Tibial nerve (tissue), 4 donors: Measurements from ENCODE around the gene VWA8.

Experiments used
- EP300 ChIP-seq, 2 donors: sonication (generic); formaldehyde crosslinking; IDR thresholded peaks; one replicate each; pipeline ENCODE4 v1.6.1; 2017; ENCODE audit warnings: antibody characterized with exemption in 2 of 2, mild to moderate bottlenecking in 1 of 2
- POLR2A ChIP-seq, 2 donors: fragments of 450-650 bp; IDR thresholded peaks; one replicate each; pipeline ENCODE4 v1.6.1; 2017; ENCODE audit warnings: antibody characterized with exemption in 2 of 2, mild to moderate bottlenecking in 2 of 2, moderate library complexity in 2 of 2
- TF ChIP-seq, protein P1 (sequence below), 5 experiments: fragments of 200-600 bp in 3 of 5; fragments of 450-650 bp in 2 of 5; sonication (generic) in 3 of 5; IDR thresholded peaks; one replicate each; pipeline ENCODE4 v1.5.1; 2016 to 2019; ENCODE audit warnings: antibody characterized with exemption in 5 of 5, mild to moderate bottlenecking in 3 of 5, moderate library complexity in 2 of 5

- TF ChIP-seq, protein P1, sequence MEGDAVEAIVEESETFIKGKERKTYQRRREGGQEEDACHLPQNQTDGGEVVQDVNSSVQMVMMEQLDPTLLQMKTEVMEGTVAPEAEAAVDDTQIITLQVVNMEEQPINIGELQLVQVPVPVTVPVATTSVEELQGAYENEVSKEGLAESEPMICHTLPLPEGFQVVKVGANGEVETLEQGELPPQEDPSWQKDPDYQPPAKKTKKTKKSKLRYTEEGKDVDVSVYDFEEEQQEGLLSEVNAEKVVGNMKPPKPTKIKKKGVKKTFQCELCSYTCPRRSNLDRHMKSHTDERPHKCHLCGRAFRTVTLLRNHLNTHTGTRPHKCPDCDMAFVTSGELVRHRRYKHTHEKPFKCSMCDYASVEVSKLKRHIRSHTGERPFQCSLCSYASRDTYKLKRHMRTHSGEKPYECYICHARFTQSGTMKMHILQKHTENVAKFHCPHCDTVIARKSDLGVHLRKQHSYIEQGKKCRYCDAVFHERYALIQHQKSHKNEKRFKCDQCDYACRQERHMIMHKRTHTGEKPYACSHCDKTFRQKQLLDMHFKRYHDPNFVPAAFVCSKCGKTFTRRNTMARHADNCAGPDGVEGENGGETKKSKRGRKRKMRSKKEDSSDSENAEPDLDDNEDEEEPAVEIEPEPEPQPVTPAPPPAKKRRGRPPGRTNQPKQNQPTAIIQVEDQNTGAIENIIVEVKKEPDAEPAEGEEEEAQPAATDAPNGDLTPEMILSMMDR (IDR thresholded peaks at IDR 0.05) = no peak
- TF ChIP-seq POLR2A (IDR thresholded peaks at IDR 0.05) (no peak), EP300 (IDR thresholded peaks at IDR 0.05) (no peak)
These were observed 16.1 kb downstream of the VWA8 start for GRCh38 chr13:41944635-41945397.
